Sciatic nerve (tissue), 2 donors: Measurements from ENCODE around the gene OAT. TPM values are rescaled to one million over a fixed set of nuclear protein-coding genes. Genes with fewer than 3 reads are reported as not detected.

ENCODE experiments used
- ATAC-seq: fragments of 200-7000 bp; cut with Tn5 transposase; one replicate; pipeline ENCODE4 v1.9.1; 2020; ENCODE audit warnings: mild to moderate bottlenecking, moderate library complexity
- DNase-seq: peaks from one replicate; pipeline ENCODE4 v3.0.0-alpha.2; 2020; ENCODE audit warnings: low spot score
- intact Hi-C: fragments of 100-400 bp; cut with DNase I; formaldehyde crosslinking; loops from one replicate; pipeline ENCODE4 v1.14.2; 2022
- total RNA-seq: library from RNA; stranded (reverse); fragmentation: NEBNext Ultra II Directional; extraction: Animal tissue kit (Norgen Biotek cat#: 25700); gene quantifications from one replicate; pipeline ENCODE4 v1.2.1, GENCODE V29; 2021
- donor health status: DM: no; HTN: no; CAD: no.
- donor health status: DM: no; HTN: no; CAD: no.

OAT gene
- 104 TPM for total RNA-seq

DNA sequence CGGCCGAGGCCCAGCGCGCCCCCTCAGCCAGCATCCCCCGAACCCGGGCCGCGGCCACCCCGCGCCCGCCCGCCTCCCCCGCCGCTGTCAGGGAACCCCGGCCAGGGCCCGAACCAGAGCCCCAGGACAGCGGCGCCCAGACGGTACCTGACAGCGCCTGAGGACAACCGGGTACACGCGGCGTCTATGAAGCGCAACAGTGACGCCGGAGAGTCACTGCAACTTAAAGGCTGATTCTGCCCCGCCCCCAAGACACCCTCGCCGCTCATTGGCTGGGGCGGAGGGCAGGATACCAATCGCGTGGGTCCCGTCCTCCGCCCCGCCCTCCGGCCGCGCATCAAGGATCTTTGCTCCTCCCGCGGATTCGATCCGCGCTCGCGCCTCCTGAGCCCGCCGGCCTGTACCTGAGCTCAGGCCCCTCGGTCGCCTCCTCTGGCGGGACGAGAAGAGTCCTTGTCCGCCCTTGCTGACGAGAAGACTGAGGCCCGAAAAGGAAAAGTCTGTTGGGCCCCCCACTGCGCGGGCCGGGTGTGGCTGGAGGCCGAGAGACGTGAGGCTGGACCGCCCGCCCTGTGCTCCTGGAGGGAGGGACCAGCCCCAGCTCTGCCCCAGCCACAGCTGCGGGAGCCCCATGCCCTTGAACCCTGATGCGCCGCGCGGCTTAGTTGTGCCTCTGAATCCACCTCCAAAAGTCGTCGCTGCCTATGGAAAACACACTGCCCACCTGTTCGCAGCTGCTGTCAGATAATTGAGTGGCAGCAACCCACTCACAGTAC lies at the start of gene OAT:
Gene OAT, minus strand, starts transcription at position 198 of the 776 bp plus-strand sequence. CDS start 6,752 bp downstream, outside the sequence.
- intact Hi-C loops, result no loop called here
- ATAC-seq, result peak; percentile 98
- DNase-seq, result peak; percentile 99

DNA sequence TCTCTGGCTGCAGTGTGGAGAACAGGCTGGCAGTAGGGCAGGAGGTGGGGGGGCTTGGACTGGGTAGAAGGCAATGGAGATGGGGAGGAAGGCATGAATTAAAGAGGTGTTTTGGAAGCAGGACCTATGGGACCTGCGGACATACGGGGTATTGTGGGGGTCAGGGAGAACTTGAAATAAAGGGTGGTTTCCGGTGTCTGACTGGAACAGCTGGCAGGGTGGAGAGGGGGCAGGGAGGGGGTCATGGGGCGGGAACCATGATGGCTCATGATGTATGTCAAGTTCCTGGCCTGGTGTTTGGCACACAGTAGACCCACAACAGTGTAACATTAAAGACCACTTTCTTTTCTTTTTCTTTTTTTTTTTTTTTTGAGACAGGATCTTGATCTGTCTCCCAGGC lies 48.4 kb upstream of the OAT start:
- DNase-seq (no peak), ATAC-seq (no peak)
- intact Hi-C loops, result no loop called here

DNA sequence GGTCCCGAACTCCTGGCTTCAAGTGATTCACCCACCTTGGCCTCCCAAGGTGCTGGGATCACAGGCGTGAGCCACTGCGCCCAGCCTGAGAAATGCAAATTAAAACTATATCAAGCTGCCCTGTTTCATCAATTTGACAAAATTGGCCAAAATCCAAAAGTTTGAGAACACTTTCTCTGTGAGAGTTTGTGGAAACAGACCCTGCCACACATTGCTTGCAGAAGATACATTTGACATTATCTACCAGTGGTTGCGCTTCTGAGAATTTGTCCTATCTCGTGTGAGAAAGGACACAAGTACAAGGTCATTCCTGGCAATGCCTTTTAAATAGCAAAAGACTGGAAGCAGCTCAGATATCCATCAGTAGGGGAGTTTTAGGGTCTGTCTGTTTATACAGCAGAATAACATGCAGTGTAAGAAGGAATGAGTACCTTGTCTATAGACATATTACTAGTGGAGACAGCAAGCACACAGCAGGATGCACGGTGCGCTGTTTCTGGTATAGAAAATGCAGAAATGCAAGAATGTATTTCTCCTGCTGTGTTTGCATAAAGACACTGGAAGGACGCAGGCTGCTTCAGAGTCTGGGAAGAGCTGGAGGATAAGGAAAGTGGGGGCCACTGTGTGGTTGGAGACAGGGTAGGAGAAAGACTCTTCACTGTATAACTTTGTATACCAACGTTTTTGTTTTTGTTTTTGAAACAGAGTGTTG lies 47.2 kb upstream of the OAT start:
- intact Hi-C loops, result no loop called here
- ATAC-seq (no peak), DNase-seq (no peak)

DNA sequence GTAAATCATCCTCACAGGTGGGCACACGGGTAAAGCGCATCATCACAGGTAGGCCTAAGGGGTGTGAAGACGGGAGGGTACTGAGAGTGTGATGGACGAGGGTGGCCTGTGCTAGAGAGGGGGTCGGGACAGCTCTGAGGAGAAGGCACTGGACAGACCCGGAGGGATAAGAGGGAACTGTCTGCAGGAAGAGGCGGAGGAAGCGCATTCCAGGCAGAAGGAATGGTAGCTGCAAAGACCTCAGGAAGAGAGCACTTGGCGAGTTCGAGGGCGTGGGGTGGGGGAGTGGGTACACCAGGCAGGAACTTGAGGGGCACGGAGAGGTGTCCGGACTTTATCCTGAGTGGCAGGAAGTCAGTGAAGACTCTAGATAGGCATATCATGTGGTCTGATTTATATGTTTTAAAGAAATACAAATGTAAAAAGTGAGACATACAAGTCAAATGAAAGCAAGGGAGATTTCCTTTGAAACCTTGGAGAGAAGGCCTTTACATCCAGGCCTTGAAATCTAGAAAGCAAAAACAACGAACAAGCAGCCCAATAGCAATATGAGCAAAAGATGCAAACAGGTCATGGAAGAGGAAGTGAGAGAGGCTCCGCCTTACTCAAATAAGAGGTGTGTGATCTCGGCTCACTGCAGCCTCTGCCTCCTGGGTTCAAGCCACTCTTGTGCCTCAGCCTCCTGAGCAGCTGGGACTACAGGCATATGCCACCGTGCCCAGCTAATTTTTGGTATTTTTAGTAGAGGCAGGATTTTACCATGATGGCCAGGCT lies 46.5 kb upstream of the OAT start:
- intact Hi-C loops, result no loop called here
- ATAC-seq (no peak), DNase-seq (no peak)

DNA sequence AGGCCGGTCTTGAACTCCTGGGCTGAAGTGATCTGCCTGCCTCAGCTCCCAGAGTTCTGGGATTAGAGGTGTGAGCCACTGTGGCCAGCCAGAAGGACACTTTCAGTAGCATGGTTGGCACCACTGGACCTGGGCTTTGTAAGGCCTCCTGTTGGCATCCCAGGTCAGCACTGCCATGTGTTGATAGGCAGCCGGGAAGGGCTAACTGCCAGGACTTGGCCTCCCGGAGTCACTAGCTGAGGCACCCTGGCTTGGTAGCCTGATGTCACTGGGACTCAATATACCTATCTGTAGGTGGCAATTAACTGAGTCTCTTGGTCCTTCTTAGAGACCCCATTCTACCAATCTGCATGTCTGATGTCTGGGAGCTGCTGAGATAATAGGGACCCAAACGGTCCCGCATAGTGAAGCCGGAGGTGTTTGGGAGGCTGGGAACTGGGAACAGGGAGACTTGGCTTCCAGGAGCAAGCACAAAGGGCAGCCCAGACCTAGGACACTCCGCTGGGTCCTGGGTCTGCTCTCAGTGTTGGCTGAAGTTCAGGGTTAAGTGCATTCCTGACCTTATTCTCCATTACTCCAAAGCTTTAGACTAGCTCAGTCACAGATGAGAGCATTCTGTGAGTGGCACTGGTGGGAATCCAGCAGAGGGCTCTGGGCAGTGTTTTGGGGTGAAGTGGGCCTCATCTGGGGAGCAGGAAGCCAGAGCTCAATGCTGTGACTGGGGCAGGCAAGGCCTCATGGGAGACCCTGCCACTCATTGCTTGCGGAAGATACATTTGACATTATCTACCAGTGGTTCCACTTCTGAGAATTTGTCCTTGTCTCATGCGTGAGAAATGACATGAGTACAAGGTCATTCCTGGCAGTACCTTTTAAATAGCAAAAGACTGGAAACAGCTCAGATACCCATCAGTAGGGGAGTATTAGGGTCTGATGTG lies 45.6 kb upstream of the OAT start:
- DNase-seq, result no peak
- ATAC-seq, result no peak
- intact Hi-C loops, result no loop called here

DNA sequence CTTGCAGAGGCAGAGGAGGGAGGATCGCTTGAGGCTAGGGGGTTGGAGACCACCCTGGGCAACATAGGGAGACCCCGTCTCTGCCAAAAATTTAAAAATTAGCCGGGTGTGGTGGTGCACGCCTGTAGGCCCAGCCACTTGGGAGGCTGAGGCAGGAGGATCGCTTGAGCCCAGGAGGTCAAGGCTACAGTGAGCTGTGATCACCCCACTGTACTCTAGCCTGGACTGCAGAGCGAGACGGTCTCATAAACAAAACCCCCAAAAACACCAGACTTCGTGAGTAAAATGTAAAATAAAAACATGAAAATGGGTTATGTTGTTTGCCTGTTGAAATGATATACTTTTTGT lies 43.6 kb upstream of the OAT start:
- intact Hi-C loops, result no loop called here
- no peak for ATAC-seq
- DNase-seq, result no peak

DNA sequence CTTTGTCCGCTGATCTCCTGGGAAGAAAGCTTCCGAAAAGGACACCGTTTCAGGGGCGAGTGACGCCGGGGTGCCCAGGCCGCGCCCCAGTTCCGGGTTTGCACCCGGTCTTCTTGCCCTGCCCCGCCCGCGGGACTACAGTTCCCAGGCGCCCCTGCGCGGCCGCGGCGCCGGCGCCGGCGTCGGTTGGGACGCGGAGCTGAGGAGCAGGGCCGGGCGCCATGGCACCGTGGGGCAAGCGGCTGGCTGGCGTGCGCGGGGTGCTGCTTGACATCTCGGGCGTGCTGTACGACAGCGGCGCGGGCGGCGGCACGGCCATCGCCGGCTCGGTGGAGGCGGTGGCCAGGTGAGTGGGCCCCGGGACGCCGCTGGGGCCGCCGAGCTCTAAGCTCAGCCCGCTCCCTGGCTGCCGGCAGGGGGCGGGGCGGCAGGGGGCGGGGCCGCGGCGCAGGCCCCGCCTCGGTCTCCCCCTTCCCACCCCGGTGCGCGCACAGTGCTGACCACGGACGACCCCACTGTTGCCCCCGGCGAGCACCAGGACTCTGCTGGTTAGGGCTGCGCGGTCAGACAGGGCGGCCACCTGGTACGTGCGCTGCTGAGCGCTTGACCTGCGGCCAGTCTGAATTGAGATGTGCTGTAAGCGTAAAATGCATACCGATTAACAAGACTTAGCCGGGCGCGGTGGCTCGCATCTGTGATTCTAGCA lies 43.1 kb upstream of the OAT start, which contains the start of gene LHPP:
Gene LHPP, plus strand, starts transcription at position 182 of the 706 bp plus-strand sequence. Its CDS starts 40 bp downstream, at position 222.
- intact Hi-C loops, result no loop called here
- DNase-seq (peak; percentile 90), ATAC-seq (peak; percentile 95)

DNA sequence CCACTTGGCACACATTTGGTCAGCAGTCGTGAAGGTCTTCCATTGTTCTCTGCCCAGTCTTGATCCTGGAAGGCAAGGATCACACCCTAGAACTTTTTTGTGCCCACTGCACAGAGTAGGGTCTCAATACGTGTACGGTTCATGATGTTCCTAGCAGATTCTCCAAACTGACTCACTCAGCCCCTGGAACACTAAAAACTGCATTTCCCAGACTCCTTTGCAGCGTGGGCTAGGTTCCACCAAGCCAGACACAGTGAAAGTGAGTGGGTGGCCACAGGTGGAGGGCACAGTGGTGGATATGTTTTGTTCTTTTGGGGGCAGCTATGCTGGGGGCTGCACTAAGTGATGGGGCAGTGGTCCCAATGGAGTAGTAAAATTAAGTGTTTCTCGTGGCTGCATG lies 41.4 kb upstream of the OAT start:
- ATAC-seq (no peak), DNase-seq (no peak)
- intact Hi-C loops, result no loop called here

DNA sequence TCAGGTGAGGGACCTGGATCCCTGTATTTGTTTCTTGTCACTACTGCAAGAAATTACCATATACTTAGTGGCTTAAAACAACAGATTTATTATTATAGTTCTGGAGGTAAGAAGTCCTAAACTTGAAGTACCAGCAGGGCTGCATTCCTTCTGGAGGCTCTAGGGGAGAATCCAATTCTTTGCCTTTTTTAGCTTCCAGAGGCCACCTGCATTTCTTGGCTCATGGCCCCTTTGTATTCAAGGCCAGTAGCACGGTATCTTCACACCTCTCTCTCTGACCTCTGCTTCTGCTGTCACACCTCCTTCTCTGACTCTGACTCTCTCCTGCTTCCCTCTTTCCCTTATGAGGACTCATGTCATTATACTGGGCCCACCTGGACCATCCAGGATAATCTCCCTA lies 40.7 kb upstream of the OAT start:
- ATAC-seq, result no peak
- intact Hi-C loops, result loop anchor here (10.0 kb wide), 1 partner anchor 615 kb away; no protein-coding TSS in a partner anchor
- no peak for DNase-seq

DNA sequence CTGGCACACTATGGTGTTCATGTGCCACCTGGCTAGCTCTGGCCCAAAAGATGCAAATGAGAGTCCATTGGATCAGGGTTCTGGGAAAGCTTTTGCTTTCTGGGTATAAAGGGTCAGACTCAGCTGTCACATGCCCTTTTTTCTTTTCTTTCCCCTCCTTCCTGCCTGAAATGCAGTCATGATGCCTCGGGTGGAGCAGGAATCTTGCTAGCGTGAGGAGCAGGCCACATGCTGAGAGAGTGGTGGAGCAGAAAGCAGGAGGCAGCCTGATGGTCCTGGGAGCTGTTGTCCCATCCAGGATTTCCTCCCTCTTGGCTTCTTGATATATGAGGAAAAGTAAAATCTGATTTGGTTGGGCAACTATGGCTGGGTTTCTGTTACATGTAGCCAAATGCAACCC lies 40.2 kb upstream of the OAT start:
- intact Hi-C loops, result loop anchor here (10.0 kb wide), 1 partner anchor 616 kb away; no protein-coding TSS in a partner anchor
- DNase-seq, result no peak
- no peak for ATAC-seq

DNA sequence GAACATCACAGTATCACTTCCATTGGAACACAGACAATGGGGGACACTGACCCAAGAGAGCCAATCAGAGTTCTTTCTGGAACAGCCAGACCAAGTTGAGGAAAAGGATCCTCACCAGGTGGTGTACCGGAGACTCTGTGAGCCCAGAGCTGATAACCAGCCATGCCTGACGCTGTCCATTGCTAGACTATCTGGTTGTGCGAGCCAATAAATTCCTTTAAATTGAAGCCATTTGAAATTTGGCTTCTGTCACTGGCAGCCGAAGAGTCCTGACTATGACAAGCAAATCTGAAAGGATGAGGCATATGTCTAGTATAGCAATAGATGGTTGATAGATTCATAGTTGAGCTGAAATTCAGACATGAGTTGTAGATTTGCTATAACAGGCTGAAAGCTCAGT lies 39.8 kb upstream of the OAT start:
- DNase-seq (no peak), ATAC-seq (no peak)
- intact Hi-C loops, result loop anchor here (10.0 kb wide), 1 partner anchor 616 kb away; no protein-coding TSS in a partner anchor

DNA sequence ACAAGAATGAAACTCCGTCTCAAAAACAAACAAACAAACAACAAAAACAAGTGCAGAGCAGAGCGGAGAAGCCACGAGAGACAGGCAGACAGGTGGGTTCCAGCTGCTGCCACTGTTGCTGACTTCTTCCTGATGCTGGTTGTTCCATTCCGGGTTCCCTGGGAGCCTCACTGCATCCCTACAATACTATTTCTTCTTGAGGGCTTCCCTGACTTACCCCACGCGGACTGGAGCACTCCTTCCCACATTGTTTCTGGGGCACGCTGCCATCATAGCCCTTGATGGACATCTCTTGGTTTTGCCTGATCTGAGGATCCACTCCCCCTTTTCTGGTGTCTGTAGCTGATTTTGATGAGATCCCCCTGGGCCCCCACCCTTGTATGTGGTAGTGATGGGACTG lies 36.7 kb upstream of the OAT start:
- intact Hi-C loops, result loop anchor here (10.0 kb wide), 1 partner anchor 619 kb away; no protein-coding TSS in a partner anchor
- ATAC-seq (no peak), DNase-seq (no peak)

DNA sequence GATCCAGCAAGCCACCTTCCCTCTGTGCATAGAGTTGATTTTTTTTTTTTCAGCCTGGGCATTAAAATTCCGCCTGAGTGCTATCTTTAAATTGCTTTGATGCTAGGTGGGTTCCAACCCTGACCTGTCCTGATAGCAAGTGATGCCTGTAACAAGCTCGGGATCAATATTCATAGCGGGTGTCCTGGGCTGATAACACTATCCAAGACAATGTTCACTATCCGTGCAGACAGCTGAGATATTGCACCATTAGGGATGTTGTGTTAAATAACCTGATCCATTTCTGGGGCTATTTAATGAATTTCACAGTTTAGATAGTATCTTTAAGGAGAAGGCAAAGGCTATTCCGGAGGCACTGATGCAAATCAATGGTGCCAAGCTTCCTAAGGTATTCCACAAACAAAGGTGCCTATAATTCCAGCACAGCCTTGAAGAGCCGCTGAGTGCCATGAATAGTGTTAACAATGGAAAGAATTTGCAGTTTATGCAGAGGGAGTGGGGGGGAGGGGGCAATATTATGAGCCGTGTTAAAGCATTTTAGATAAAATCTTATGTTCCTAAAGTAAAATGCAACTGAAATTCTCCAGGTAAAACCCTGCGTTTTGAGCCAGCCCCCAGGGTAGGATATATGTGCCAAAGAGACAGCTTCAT lies 35.4 kb upstream of the OAT start:
- intact Hi-C loops, result loop anchor here (10.0 kb wide), 1 partner anchor 621 kb away; no protein-coding TSS in a partner anchor
- DNase-seq (no peak), ATAC-seq (no peak)

DNA sequence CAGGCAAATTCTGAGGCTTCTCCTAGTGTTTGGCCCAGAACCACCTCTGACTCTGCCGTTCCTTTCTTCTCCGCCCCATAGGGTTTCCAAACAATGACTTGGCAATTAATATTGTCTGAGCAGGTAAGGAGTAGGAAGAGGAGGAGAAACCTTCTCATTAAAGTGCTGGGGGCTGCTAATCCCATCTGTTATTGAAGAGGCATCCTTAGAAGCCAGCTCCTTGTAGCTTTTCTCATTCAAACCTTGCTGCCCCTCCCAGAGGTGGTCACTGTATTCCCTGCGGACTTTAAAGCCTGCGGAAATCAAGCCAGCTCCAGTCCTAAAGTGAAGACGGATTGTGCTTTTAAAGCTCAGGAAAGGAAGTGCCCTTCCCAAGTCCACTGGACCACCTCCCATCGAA lies 32.6 kb upstream of the OAT start:
- intact Hi-C loops, result loop anchor here (10.0 kb wide), 1 partner anchor 624 kb away; no protein-coding TSS in a partner anchor
- ATAC-seq (no peak), DNase-seq (no peak)

DNA sequence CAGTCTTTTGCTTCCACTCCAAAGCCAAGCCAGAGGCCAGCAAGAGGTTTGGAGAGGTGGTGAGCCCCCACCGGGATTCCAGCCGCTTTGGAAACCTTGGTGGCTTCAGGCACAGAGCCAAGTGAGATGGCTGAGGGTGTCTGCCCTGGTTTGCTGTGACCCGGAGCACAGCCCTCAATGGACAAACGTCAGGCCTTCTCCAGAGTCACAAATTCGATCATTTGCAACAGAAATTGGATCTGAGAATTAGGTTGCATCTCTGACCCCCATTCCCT lies 32.0 kb upstream of the OAT start:
- DNase-seq (no peak), ATAC-seq (no peak)
- intact Hi-C loops, result loop anchor here (10.0 kb wide), 1 partner anchor 624 kb away; no protein-coding TSS in a partner anchor

DNA sequence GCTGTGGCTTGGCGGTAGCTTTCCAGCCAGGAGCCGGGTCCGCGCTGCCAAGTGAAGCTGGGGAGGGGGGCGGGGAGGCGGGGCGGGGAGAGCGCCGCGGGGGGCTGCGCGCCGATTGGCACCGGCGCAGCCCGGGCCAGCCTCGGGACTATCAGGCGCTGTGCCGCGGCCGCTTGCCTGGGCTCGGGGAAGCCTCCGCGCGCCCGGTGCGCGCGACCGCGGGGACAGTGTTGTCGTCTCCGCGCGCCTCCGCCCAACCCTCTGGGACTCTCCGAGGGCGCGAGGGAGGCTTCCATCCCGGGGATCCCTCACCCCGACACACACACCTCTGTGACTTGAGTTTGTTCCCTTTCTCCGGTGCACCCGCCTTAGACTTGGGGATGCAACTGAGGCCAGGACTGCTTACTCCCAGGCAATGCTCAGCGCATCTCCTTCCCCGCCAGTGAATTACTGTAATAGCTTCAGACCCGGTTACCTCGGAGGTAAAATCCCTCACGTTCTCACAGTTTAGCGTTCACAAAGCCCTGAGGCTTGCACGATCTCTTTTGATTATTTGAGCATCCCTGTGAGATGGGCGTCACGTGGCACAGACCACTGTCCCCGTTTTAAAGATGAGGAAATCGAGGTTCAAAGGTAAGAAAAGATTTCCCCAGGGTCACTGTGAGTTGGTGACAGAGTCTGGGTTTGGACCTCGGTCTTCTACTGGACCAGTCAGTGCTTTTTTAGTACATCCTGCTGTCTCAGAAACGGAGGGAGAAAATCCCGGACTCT lies 31.5 kb upstream of the OAT start, which contains the start of gene NKX1-2:
Gene NKX1-2, minus strand, starts transcription at position 24 of the 771 bp plus-strand sequence. CDS start 92 bp downstream, outside the sequence.
- ATAC-seq (no peak), DNase-seq (no peak)
- intact Hi-C loops, result loop anchor here (10.0 kb wide), 1 partner anchor 625 kb away; no protein-coding TSS in a partner anchor
